CD14-positive monocyte (primary cell): Measurements from ENCODE around the gene PCDHGC5. TPM values are rescaled to one million over a fixed set of nuclear protein-coding genes. Genes with fewer than 3 reads are reported as not detected.

ENCODE experiments used
- DNase-seq, 3 donors: peaks; one replicate each; pipeline ENCODE4 v3.0.0-alpha.2; 2011 to 2022
- H2AFZ ChIP-seq: 2 replicates; pipeline ENCODE4 v1.6.0; 2012; ENCODE audit warnings: mild to moderate bottlenecking, low read depth, low read length, inconsistent platforms; ENCODE audit not compliant: insufficient read depth, poor library complexity, severe bottlenecking
- H3K27ac ChIP-seq, 2 donors: 1 replicate in 1 of 2; 2 replicates in 1 of 2; pipeline ENCODE4 v1.5.1; 2012 to 2013; ENCODE audit warnings: low read length in 2 of 2, control low read depth in 1 of 2, inconsistent platforms in 1 of 2, low read depth in 1 of 2, mild to moderate bottlenecking in 1 of 2
- H3K27me3 ChIP-seq, 2 donors: one replicate each; pipeline versions ENCODE4 v1.6.0 to v1.6.1; 2011 to 2013; ENCODE audit warnings: low read length in 2 of 2; ENCODE audit not compliant: control insufficient read depth in 2 of 2, insufficient read depth in 2 of 2
- H3K36me3 ChIP-seq, 2 donors: replicated peaks in 1 of 2; 1 replicate in 1 of 2; 2 replicates in 1 of 2; pipeline versions ENCODE4 v1.5.1 to v1.6.1; 2012 to 2013; ENCODE audit warnings: low read length in 2 of 2, control low read depth in 1 of 2, inconsistent platforms in 1 of 2, mild to moderate bottlenecking in 1 of 2; ENCODE audit not compliant: insufficient read depth in 2 of 2, control insufficient read depth in 1 of 2
- H3K4me1 ChIP-seq, 2 donors: 1 replicate in 1 of 2; 2 replicates in 1 of 2; pipeline versions ENCODE4 v1.5.1 to v1.6.1; 2012 to 2013; ENCODE audit warnings: low read length in 2 of 2, control low read depth in 1 of 2, inconsistent platforms in 1 of 2, mild to moderate bottlenecking in 1 of 2, moderate library complexity in 1 of 2; ENCODE audit not compliant: insufficient read depth in 2 of 2, control insufficient read depth in 1 of 2
- H3K4me2 ChIP-seq: replicated peaks from 2 replicates; pipeline ENCODE3; 2012; ENCODE audit warnings: low read length, moderate library complexity, mild to moderate bottlenecking; ENCODE audit not compliant: poor library complexity, severe bottlenecking; ENCODE audit errors: extremely low read depth
- H3K4me3 ChIP-seq, 3 experiments: fragments of 200-600 bp in 1 of 3; sonication (generic) in 1 of 3; replicated peaks in 1 of 3; 1 replicate in 2 of 3; 2 replicates in 1 of 3; pipeline ENCODE4 v1.5.1; 2011 to 2013; ENCODE audit warnings: low read length in 3 of 3, mild to moderate bottlenecking in 3 of 3, control low read depth in 2 of 3, low read depth in 2 of 3, inconsistent platforms in 1 of 3, moderate library complexity in 1 of 3
- H3K79me2 ChIP-seq: 2 replicates; pipeline ENCODE4 v1.6.0; 2012; ENCODE audit warnings: mild to moderate bottlenecking, control low read depth, inconsistent platforms, low read length, moderate library complexity; ENCODE audit not compliant: insufficient read depth
- H3K9ac ChIP-seq: 2 replicates; pipeline ENCODE4 v1.6.0; 2017; ENCODE audit warnings: low read length, mild to moderate bottlenecking; ENCODE audit not compliant: insufficient read depth, poor library complexity, severe bottlenecking
- H3K9me3 ChIP-seq, 2 donors: replicated peaks in 1 of 2; 1 replicate in 1 of 2; 2 replicates in 1 of 2; pipeline versions ENCODE4 v1.5.1 to v1.6.1; 2012 to 2013; ENCODE audit warnings: low read length in 2 of 2, control low read depth in 1 of 2; ENCODE audit not compliant: control insufficient read depth in 1 of 2, insufficient read depth in 1 of 2
- H4K20me1 ChIP-seq: 2 replicates; pipeline ENCODE4 v1.6.0; 2012; ENCODE audit warnings: mild to moderate bottlenecking, low read length, control low read depth, moderate library complexity; ENCODE audit not compliant: insufficient read depth
- H3K27ac Mint-ChIP-seq, 7 donors: one replicate each; pipeline ENCODE4 v1.8.0; 2020; ENCODE audit warnings: mild to moderate bottlenecking in 7 of 7, mixed read lengths in 7 of 7, moderate library complexity in 6 of 7, inconsistent platforms in 2 of 7
- H3K27me3 Mint-ChIP-seq, 3 donors: one replicate each; pipeline ENCODE4 v1.8.0; 2021 to 2022; ENCODE audit warnings: low read depth in 3 of 3, mild to moderate bottlenecking in 3 of 3, mixed read lengths in 3 of 3, moderate library complexity in 3 of 3, inconsistent platforms in 1 of 3
- H3K36me3 Mint-ChIP-seq, 2 donors: one replicate each; pipeline ENCODE4 v1.8.0; 2020; ENCODE audit warnings: mixed read lengths in 2 of 2, inconsistent platforms in 1 of 2, mild to moderate bottlenecking in 1 of 2
- H3K4me1 Mint-ChIP-seq: one replicate; pipeline ENCODE4 v1.8.0; 2020; ENCODE audit warnings: mild to moderate bottlenecking, mixed read lengths
- H3K4me3 Mint-ChIP-seq, 2 donors: one replicate each; pipeline ENCODE4 v1.8.0; 2020; ENCODE audit warnings: mild to moderate bottlenecking in 2 of 2, mixed read lengths in 2 of 2, moderate library complexity in 1 of 2
- H3K9me3 Mint-ChIP-seq, 7 donors: one replicate each; pipeline ENCODE4 v1.8.0; 2020 to 2022; ENCODE audit warnings: mixed read lengths in 7 of 7, mild to moderate bottlenecking in 6 of 7, moderate library complexity in 6 of 7, inconsistent platforms in 2 of 7
- WGBS: methylation state at CpG from one replicate; pipeline ENCODE4 v1.1.5; 2013; ENCODE audit warnings: missing lambda C conversion rate; ENCODE audit not compliant: insufficient coverage; 5-methylcytosine and 5-hydroxymethylcytosine counted together
- intact Hi-C, 2 donors: fragments of 100-400 bp; cut with micrococcal nuclease; formaldehyde crosslinking; loops; one replicate each; pipeline versions ENCODE4 v1.15.0 to v1.15.1; 2023
- polyA plus RNA-seq, 3 donors: library from polyadenylated mRNA; depleted of rRNA in 1 of 3; unstranded in 2 of 3; stranded (reverse) in 1 of 3; fragments of 300-500 nt in 2 of 3; fragments of >200 nt in 1 of 3; fragmentation: Illumina TruSeq in 2 of 3; gene quantifications; 1 replicate in 2 of 3; 2 replicates in 1 of 3; pipeline ENCODE4 v1.2.3, GENCODE V29; 2012 to 2021
- TF ChIP-seq, protein P1 (sequence below): fragments of 200-600 bp; IDR thresholded peaks from one replicate; pipeline ENCODE4 v1.8.0; 2022; ENCODE audit warnings: antibody characterized with exemption, mild to moderate bottlenecking

The PCDHGC5 gene
- polyA plus RNA-seq, 3 donors = not detected

DNA sequence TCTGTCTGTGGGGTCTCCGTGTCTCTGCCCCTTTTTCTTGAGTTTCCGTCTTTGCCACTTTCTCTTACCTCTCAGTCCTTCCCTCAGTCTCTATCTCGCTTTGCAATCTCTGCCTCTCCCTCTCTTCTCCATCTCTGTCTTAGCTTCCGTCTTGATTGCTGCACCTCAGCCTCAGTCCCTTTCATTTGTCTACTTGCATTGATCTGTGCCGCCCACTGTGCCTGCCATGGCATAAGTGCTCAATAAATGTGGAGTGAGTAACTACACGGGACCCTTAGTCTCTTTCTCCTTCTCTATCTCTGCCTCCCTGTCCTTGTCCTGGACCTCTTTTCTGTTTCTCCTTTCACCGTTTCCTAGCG, 6.6 kb downstream of the PCDHGC5 start:
- intact Hi-C loops = no loop called here
- H3K36me3 Mint-ChIP-seq = no peaks in the 10 kb centered on the region
- Histone ChIP-seq H3K4me3 (no peak overlapping the region), H2AFZ (no peak overlapping the region), H3K36me3 (no peaks in the 10 kb centered on the region), H3K27ac (no peak overlapping the region), H3K9me3 (peaks cover 3 to 28% of the 10 kb centered on the region in 2 donors), H4K20me1 (no peaks in the 10 kb centered on the region), H3K4me2 (no peak overlapping the region), H3K79me2 (no peaks in the 10 kb centered on the region), H3K9ac (no peak overlapping the region), H3K4me1 (peaks cover 13 to 15% of the 10 kb centered on the region in 2 donors), H3K27me3 (peaks cover 34 to 65% of the 10 kb centered on the region in 2 donors)
- TF ChIP-seq, protein P1, sequence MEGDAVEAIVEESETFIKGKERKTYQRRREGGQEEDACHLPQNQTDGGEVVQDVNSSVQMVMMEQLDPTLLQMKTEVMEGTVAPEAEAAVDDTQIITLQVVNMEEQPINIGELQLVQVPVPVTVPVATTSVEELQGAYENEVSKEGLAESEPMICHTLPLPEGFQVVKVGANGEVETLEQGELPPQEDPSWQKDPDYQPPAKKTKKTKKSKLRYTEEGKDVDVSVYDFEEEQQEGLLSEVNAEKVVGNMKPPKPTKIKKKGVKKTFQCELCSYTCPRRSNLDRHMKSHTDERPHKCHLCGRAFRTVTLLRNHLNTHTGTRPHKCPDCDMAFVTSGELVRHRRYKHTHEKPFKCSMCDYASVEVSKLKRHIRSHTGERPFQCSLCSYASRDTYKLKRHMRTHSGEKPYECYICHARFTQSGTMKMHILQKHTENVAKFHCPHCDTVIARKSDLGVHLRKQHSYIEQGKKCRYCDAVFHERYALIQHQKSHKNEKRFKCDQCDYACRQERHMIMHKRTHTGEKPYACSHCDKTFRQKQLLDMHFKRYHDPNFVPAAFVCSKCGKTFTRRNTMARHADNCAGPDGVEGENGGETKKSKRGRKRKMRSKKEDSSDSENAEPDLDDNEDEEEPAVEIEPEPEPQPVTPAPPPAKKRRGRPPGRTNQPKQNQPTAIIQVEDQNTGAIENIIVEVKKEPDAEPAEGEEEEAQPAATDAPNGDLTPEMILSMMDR = no peak
- peak overlapping the region in 1 of 2 donors; percentile 69 for H3K4me3 Mint-ChIP-seq
- no peak overlapping the region for H3K27ac Mint-ChIP-seq
- peaks cover 14% of the 10 kb centered on the region for H3K4me1 Mint-ChIP-seq
- DNase-seq = no peak
- H3K27me3 Mint-ChIP-seq = peaks cover 64 to 79% (median 64%) of the 10 kb centered on the region in 3 donors
- H3K9me3 Mint-ChIP-seq = peaks cover 0 to 21% (median 7%) of the 10 kb centered on the region in 7 donors
- WGBS = 93% methylated on average over 5 of the region's 8 CpGs

DNA sequence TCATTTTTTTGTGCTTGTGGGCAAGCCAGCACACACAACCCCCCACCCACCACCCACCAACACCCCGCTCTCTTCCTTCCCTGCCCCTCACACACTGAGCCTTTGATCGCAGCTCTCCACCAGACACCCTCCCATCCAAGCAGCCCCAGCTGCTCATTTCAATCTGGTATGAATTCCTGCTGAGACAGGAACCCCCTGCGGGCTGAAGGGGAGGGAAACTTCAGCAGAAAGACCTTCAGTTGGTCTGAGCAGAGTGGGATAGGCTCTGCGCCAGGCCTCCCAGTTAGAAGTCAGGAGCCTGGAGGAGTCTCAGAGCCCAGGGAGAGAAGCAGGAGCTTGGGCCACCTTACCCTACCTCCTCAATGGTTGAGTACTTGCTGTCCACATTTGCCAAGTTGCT, 7.2 kb downstream of the PCDHGC5 start:
- no peak overlapping the region for H2AFZ ChIP-seq
- peaks cover 13 to 15% of the 10 kb centered on the region in 2 donors for H3K4me1 ChIP-seq
- Mint-ChIP-seq H3K4me1 (peaks cover 14% of the 10 kb centered on the region), H3K36me3 (no peaks in the 10 kb centered on the region), H3K27me3 (peaks cover 58 to 74% (median 58%) of the 10 kb centered on the region in 3 donors), H3K9me3 (peaks cover 0 to 17% (median 5%) of the 10 kb centered on the region in 7 donors), H3K27ac (peak overlapping the region in 1 of 7 donors; percentile 27), H3K4me3 (peak overlapping the region in 1 of 2 donors; percentile 1)
- peaks cover 27 to 59% of the 10 kb centered on the region in 2 donors for H3K27me3 ChIP-seq
- no peak overlapping the region for H3K9ac ChIP-seq
- no peak overlapping the region for H3K4me2 ChIP-seq
- intact Hi-C loops = no loop called here
- no peaks in the 10 kb centered on the region for H4K20me1 ChIP-seq
- H3K79me2 ChIP-seq = no peaks in the 10 kb centered on the region
- TF ChIP-seq, protein P1 = no peak
- WGBS = no CpG with 5 or more reads among the region's 4 CpGs
- no peak overlapping the region for H3K4me3 ChIP-seq
- H3K27ac ChIP-seq = no peak overlapping the region
- no peaks in the 10 kb centered on the region for H3K36me3 ChIP-seq
- no peak for DNase-seq
- peaks cover 3 to 22% of the 10 kb centered on the region in 2 donors for H3K9me3 ChIP-seq
